Measurements from ENCODE around the gene MPIG6B. TPM values are rescaled to one million over a fixed set of nuclear protein-coding genes. Genes with fewer than 3 reads are reported as not detected.

The MPIG6B gene
- total RNA-seq, 1 experiment from 2014 or later, result not detected

- no peaks in the 10 kb centered on the region for H3K79me2 ChIP-seq (ENCODE audit: insufficient read depth, low read length)
- H3K4ac ChIP-seq (ENCODE audit: low read depth, low read length), result no peak overlapping the region
- H3K23ac ChIP-seq (ENCODE audit: insufficient read length, low read depth, low read length), result no peak overlapping the region
- no peaks in the 10 kb centered on the region for H3K4me1 ChIP-seq (ENCODE audit: insufficient read depth, low read length)
- no peaks in the 10 kb centered on the region for H3K9me3 ChIP-seq (ENCODE audit: control insufficient read depth, low read depth, low read length)
- no peak overlapping the region for H2AFZ ChIP-seq (ENCODE audit: low read length)
- H3K4me2 ChIP-seq (ENCODE audit: insufficient read depth, insufficient read length, low read length), result no peak overlapping the region
- TF ChIP-seq CTCF (conservative IDR thresholded peaks at IDR 0.05), result no peak
- no peaks in the 10 kb centered on the region for H3K79me1 ChIP-seq (ENCODE audit: insufficient read depth, low read depth, low read length, poor library complexity, severe bottlenecking)
- no peak overlapping the region for H3K27ac Mint-ChIP-seq
- no peak overlapping the region for H2BK12ac ChIP-seq (ENCODE audit: insufficient read length, low read depth, low read length)
- H3K9me3 Mint-ChIP-seq, result no peaks in the 10 kb centered on the region
- no peaks in the 10 kb centered on the region for H3K23me2 ChIP-seq (ENCODE audit: insufficient read length, low read depth, low read length, poor library complexity, severe bottlenecking)
- H3T11ph ChIP-seq (ENCODE audit: low read length), result no peak overlapping the region
- no peak overlapping the region for H2BK20ac ChIP-seq (ENCODE audit: low read depth, low read length, poor library complexity, severe bottlenecking)
- DNase-seq, result no peak
- H3K14ac ChIP-seq (ENCODE audit: insufficient read depth, low read length), result no peak overlapping the region
- peaks cover 16 to 20% of the 10 kb centered on the region in 2 experiments for H3K4me1 Mint-ChIP-seq
- no peak overlapping the region for H3K27ac ChIP-seq (ENCODE audit: insufficient read length, low read depth, low read length)
- H3K56ac ChIP-seq (ENCODE audit: insufficient read length, low read depth, low read length), result no peak overlapping the region
- H2BK5ac ChIP-seq (ENCODE audit: insufficient read length, low read length), result no peak overlapping the region
- H3K4me3 Mint-ChIP-seq, result no peak overlapping the region
- H2AK5ac ChIP-seq (ENCODE audit: insufficient read length, low read length), result no peak overlapping the region
- H4K5ac ChIP-seq (ENCODE audit: insufficient read length, low read depth, low read length), result no peak overlapping the region
- H4K91ac ChIP-seq (ENCODE audit: insufficient read length, low read depth, low read length), result no peak overlapping the region
- peaks cover 13 to 49% (median 34%) of the 10 kb centered on the region in 3 experiments for H3K36me3 Mint-ChIP-seq (ENCODE audit: insufficient read depth in 1 of 3, low read depth in 3 of 3)
- no peak overlapping the region for H2BK120ac ChIP-seq (ENCODE audit: low read depth, low read length, poor library complexity, severe bottlenecking)
- peak overlapping the region; percentile 71; the same call in 1 of the 2 replicates for H2BK15ac ChIP-seq (ENCODE audit: low read depth, low read length)
- H3K18ac ChIP-seq (ENCODE audit: insufficient read length, low read depth, low read length), result no peak overlapping the region
- H4K8ac ChIP-seq (replicated peaks; ENCODE audit: insufficient read length, low read depth, low read length), result no peak overlapping the region
- no peaks in the 10 kb centered on the region for H3K27me3 ChIP-seq (ENCODE audit: insufficient read depth, low read length)
- WGBS (ENCODE audit: extremely low coverage, insufficient read length, low lambda C conversion rate), result no CpG with 5 or more reads among the region's 5 CpGs
- no peaks in the 10 kb centered on the region for H4K20me1 ChIP-seq (ENCODE audit: control insufficient read depth, insufficient read depth, insufficient read length)
- H3K9ac ChIP-seq (ENCODE audit: extremely low read depth, insufficient read length, low read length), result no peak overlapping the region
- H3K27me3 Mint-ChIP-seq (ENCODE audit: low read depth), result no peaks in the 10 kb centered on the region; the same call in 1 of the 2 replicates
These were observed 37.6 kb downstream of the MPIG6B start for GRCh38 chr6:31760790-31761189.
